Measurements from ENCODE around the gene AKR1D1.

- TF ChIP-seq CTCF (IDR thresholded peaks at IDR 0.05; ENCODE audit: low read depth, low read length) (no peak), POLR2A (IDR thresholded peaks at IDR 0.05; ENCODE audit: extremely low read depth, insufficient read length) (no peak), MYC (IDR thresholded peaks at IDR 0.05; ENCODE audit: low read depth, low read length) (no peak), MAX (IDR thresholded peaks at IDR 0.05; ENCODE audit: low read depth, low read length) (no peak)
These were observed 2.1 kb upstream of the AKR1D1 start for GRCh38 chr7:138074121-138074520.
